HuH-7.5 (cell line): ENCODE measurements around the gene PEX11A.
"Not testable (repeated sequence)": the region's sequence is repeated elsewhere in the genome, so short reads cannot be mapped to it uniquely, and the experiment has no call there.

Experiments used
- DNase-seq: peaks from one replicate; pipeline ENCODE4 v3.0.0; 2011; ENCODE audit warnings: low spot score

The PEX11A gene, protein sequence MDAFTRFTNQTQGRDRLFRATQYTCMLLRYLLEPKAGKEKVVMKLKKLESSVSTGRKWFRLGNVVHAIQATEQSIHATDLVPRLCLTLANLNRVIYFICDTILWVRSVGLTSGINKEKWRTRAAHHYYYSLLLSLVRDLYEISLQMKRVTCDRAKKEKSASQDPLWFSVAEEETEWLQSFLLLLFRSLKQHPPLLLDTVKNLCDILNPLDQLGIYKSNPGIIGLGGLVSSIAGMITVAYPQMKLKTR

DNA sequence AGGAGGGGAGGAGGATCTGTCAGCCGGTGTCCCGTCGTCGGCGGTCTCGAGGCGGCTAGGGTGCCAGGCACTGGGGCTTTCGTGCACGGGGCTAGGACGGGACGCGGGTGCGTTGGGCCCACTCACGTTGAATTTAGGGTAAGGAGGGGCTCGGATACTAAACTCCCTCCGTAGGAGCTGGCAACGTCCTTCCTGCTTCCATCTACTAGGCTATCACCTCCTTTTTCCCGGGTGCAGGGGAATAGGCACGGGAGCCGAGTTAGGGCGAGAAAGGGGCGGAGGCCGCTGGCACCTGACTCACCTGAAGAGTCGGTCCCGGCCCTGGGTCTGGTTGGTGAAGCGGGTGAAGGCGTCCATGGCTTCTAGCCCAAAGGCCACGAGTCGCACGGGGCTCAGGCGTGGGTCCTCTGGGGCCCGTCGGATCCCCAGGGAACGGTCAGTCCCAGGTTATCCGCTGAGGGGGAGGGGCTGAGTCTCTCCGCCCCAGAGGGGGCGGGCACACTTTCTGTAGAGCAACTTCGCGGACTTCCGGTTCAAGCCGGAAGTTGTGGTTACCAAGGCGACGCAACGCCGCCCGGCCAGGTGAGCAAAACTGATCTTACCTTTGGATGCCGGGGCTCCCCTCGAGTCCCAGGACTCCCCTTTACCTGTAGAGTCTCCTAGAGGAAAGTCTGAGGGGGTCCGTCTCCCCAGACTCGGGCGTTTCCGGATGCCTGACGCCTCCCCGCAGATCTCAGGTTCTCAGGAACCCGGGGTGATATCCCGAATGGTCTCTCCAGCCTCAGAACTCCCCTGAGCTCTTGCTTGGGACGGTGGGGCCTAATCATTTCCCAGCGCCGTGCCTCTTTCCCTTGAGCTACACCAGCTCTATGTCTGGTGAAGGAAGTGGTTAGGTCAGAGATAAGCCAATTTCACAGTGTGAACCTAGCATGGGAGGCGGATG is at the start of gene PEX11A, which contains the start of gene WDR93:
PEX11A (minus strand) TSS at position 479 of the 943 bp plus-strand sequence; CDS start at position 357, 122 bp downstream.
WDR93 (plus strand) TSS at position 536 of the 943 bp plus-strand sequence. CDS start 10,936 bp downstream, outside the sequence.
- DNase-seq: peak; percentile 83

DNA sequence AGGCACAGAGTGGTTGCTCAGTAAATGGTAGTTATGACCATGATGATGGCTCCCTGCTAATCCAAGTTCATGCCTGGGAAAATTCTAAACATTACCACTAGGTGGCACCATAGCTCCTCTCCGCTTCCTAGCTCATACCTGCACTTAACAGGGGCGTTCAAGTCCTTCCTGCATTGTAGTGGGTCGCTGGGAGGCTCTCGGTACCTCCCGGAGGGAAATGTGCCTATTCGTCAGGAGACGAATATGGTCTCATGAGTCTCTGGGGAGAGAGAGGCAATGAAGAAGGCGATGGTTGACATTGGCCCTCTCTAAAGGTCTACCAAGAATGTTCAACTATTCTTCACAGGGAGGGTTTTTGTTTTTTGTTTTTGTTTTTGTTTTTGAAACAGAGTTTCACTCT is 49.6 kb upstream of the PEX11A start:
- DNase-seq: peak; percentile 92

DNA sequence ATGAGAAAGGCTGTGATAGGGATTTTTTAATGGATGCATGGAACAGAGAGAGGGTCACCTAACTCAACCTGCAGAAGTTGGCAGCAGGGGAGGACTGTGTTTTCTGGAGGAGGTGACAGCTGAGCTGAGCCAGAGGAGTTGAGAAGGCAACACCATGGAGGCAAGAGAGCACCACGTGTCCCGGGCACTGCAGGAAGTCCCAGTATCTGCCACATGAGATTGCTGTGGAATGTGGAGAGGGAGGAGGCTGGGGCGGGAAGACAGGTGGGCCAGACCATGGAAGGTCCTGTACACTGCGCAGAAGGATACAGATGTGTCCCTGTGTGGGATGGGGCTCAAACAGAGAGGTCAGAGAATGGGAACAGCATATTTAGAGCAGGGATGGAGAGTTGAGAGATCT is 45.2 kb upstream of the PEX11A start:
- DNase-seq: no peak

DNA sequence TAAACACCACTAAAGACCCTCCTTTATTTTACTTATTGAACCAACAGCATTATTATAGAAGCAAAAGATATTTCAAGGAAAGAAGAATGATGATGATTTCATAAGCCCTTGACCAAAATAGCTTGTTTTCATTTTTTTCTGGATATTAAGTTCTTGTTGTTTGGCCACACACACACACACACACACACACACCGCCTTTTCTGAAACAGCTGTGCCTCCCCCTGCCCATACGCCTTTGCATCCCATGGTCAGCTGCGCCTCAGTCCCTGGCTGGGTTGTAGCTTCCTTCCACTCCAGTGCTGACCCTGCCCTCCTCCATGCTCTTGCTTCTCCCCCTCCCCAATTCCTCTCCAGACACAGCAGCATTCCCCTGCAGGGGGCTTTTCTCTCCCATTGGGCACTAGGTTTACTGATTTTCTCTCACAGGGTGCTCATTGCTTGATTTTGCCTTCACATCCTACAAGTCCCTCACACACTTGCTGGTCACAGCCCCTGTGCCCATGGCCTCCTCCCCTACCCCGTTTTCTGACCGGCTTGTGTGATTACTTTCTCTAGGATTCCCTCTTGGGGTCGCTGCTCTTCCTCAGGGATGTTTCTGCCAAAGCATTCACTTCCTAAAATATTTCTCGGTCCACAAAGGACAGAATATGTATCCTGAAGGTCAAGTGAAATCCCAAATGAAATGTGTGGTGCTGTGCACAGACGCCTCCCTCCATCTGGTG is 42.1 kb upstream of the PEX11A start:
- DNase-seq: no peak

DNA sequence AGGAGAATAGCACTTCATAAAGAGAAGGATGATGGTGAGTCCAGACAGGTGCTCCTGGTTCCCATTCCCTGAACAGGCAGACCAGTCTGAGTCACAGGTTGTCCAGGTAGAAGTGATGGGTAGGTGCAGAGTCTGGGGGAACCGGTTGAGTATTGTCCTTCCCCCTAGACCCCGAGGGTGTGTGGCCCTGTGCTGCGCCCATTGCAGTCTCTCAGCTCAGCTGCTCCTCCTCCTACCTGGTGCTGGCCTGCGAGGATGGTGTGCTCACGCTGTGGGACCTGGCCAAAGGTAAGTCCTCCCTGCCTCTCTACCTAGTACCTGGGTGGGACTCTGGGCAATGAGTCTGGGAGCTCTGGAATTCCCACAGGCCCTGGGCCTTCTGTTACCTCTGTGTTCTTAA is 40.7 kb upstream of the PEX11A start:
- DNase-seq: no peak

DNA sequence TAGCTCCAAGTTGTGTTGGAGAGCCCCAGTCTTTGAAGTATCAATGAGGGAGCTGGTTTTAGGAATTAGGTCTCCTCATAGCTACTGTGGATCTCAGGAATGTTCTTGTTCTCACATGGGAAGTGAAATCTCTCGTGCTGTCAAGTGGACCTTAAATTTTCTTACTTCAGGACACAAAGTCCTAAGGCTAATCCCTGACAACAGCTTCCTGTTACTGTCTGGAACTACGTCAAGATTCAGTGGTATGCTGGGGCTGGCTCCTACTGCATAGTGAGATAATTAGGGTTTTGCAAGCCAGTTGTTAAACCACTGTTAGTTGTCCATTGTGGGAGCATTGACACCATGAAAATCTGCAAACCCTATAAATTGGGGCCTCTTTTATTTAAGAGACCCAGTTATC is 37.7 kb upstream of the PEX11A start:
- DNase-seq: no peak

DNA sequence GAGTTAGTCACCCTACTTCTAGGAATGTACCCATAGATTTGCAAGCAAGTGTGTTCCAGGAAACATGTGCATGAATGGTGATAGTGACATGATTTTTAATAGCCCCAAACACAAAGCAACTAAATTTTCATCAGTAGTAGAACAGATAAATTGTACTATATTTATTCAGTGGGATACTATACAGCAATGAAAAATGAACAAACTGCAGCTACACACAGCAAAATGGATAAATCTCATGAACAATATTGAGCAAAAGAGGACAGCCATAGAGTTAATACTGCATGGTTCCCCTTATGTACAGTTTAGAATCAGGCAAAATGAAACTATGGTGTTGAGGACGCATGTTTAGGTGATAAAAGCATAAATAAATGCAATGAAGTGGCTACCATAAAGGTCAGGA is 34.5 kb upstream of the PEX11A start:
- DNase-seq: no peak

DNA sequence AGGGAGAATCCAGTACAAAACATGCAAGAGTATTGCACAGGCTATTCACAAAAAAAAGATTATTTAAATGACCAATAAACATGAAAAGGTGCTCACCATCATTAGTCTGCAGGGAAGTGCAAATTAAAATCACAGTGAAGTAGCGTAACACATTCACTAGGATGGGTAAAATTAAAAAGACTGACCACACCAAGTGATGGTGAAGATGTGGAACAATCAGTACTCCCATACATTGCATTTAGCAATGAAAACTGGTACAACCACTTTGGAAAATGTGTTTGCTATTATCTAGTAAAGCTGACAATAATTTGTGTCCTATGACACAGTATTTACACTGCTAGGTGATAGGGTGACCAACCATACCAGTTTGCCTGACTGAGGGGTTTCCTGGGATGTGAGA is 34.1 kb upstream of the PEX11A start:
- DNase-seq: no peak

DNA sequence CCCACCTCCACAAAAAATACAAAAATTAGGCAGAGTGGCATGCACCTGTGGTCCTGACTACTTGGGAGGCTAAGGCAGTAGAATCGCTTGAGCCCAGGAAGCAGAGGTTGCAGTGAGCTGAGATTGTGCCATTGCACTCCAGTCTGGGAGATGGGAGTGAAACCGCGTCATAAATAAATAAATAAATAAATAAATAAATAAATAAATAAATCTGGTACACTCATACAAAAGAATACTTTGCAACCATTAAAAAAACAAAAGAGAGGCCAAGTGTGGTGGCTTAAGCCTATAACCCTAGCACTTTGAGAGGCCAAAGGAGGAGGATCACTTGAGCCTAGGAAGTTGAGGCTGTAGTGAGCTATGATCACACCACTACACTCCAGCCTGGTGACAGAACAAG is 32.5 kb upstream of the PEX11A start:
- DNase-seq: no peak

DNA sequence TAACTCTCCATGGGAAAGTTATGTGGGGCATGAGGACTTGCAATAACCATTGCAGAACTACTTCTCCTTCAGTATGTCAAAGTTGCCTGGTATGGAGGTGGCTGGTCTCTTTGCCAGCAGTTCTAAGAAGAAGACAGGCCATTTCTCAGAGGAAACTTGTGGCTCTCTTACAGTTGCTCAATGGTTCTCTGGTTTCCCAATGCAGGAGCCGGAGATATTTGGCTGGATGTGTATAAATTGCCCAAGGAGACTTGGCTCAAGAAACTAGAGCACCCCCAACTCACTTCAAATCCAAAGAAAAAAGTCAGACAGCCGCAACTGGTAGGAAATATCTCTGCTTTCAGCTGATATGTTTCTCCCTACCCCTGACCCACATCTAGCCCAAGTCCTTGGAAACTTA is 24.2 kb upstream of the PEX11A start:
- DNase-seq: no peak

DNA sequence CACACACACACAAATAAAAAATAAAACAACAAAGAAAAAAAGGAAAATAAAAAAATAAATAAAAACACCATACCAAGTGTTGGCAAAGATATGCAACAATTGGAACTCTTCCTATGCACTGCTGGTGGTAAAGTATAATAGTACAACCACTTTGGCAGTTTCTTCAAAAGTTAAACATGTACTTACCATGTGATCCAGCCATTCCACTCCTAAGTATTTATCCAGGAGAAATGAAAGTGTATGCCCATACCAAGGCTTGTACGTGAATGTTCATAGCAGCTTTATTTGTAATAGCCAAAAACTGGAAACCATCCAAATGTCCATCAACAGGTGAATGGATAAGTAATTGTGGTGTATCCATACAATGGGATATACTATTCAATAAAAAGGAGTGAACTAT is 17.0 kb upstream of the PEX11A start:
- DNase-seq: no peak

DNA sequence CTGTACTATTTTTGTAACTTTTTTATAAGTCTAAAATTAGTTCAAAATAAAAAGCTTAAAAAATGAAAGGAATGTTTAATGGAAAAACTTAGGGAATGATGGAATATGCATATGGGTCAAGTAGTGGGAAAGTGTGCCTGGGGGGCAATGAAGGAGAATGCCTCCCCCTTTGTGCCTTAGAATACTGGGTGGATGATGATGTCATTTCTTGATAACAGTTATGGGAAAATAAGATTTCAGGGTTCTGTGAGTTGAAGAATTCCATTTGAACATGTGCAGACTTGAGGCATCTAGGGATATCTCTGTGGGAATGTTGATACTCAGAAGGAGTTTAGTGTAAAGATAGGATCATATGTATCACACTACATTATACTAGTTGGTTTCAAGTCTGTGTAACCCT is 13.9 kb upstream of the PEX11A start:
- DNase-seq: no peak

DNA sequence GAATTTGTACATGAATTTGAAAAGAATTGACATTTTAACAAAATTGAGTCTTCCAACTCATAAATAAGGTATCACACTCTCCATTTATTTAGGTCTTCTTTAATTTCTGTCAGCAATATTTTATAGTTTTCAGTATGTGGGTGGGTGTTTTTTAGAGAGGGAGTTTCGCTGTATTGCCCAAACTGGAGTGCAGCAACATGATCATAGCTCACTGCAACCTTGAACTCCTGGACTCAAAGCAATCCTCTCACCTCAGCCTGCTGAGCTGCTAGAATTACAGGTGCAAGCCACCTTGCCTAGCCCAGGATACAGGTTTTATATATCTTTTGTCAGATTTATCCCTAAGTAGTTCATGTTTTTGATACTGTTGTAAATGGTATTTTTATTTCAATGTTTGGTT is 4.6 kb upstream of the PEX11A start:
- no peak for DNase-seq

DNA sequence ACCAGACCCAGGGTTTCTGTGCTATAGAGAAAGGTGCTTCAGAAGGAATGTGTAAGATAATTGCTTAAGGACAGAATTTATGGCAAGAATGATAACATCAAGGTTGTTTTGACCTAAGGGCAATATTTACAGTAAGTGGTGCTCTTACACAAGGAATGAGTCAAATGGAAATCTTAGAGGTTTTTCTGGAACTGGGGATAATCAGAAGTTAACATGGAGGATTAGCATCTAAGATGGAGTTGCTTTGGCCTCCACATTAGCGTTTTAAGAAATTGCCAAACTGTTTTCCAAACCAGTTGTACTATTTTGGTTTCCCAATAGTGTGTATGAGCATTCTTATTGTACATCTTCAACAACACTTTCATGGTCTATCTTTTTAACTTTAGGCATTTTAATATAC is 3.1 kb upstream of the PEX11A start:
- no peak for DNase-seq

DNA sequence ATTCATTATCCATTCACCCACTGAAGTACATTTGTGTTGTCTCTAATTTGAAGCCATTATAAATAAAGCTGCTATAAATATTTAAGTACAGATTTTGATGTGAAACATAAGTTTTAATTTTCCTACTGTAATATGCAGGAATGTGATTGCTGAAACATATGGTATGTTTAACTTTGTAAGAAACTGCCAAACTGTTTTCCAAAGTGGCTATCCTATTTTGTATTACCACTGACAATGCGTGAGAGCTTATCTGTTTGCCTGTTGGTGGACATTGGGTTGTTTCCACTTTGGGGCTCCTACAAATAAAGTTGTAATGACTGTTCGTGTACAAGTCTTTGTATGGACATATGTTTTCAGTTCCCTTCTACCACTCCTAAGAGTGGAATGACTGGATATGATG is 2.5 kb upstream of the PEX11A start:
- no peak for DNase-seq

DNA sequence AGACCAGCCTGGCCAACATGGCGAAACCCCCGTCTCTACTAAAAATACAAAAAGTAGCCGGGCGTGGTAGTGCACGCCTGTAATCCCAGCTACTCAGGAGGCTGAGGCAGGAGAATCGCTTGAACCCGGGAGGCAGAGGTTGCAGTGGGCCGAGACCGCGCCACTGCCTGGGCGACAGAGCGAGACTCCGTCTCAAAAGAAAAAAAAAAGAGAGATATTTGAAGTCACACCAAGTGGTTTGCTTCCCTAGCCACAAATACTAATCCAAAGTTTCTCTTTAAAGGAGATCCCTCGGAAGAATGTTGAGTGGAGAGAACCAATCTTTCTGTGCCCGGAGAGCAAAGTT is 651 bp downstream of the PEX11A start:
- not testable (repeated sequence) for DNase-seq

DNA sequence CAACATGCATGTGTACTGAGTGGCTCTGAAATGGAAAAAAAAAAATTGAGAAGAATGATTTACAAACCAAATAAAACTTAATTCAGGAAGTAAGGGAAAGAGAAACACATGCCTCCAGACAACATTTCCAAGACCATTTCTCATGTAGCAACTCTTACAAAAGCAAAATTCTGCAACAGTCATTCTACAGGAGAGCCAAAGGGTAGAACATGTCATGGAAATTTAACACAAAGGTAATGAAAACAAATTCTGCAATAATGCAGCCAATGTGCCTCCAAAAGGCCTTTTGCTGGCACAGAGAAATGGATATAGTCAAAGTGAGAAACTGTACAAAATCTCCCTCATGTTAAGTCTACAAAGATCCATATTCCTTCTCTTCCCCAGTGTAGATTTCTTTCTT is 4.0 kb downstream of the PEX11A start:
- DNase-seq: no peak

DNA sequence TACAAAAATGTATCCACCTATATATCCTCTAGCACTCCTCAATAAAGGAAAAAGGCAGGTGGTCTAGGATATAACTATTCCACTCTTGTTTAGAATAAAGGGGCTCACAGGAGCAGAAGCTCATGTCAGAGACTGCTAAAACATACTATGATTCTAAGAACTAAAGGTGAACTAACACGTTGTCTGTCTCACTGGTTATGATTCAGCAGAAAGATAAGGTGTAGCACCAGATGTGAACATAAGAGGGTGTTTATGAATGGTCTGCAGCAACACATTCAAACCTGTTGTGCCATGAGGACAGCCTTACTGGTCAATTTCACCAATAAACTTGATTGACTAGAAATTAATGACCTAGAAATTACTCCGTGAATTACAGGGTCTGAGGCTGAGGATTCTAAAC is 4.6 kb downstream of the PEX11A start:
- no peak for DNase-seq

DNA sequence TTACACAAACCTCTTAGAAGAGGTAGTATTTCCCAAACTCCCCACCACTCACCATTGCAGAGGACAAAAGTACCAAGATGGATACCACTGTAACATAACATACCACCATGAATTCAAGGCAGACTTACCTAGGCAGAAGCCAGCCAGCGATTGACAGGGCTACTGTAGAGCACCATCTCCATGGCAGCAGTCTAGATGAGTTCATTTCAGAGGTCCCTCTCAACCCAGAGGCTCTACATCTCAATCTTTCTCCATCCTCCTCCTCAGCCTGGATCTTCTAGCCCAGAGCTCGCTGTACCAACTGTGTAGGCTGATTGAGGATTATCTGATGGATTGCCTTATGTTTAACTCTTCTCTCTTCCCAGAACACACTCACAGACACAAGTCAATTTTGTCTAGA is 9.4 kb downstream of the PEX11A start:
- no peak for DNase-seq

DNA sequence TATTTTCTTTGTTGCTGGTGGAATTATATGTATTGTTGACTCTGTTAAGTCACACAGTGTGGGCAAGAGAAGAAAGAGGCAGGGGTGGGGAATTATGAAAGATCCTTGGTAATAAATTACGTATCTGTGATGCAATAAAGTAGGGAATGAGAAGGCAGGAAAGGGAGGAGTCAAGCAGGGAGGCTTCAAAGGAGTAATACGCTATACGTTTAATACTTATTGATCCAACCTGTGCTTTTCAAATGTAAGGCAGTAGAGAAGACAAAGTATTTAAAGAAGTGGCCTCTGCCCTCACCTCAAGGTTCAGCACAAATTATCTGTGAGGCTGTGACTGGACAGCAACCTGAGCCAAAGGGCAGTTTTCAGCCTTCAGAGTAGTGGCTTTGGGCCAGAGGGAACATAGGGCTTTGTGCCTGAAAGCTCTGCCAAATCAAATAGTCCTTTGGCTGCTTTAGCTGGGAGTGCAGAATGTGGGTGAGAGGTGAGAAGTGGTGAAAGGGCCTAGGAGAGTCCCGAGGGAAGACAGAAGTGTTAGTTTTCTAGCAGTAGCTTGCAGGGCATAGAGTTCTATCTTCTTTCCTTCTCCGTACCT is 10.2 kb downstream of the PEX11A start:
- no peak for DNase-seq

DNA sequence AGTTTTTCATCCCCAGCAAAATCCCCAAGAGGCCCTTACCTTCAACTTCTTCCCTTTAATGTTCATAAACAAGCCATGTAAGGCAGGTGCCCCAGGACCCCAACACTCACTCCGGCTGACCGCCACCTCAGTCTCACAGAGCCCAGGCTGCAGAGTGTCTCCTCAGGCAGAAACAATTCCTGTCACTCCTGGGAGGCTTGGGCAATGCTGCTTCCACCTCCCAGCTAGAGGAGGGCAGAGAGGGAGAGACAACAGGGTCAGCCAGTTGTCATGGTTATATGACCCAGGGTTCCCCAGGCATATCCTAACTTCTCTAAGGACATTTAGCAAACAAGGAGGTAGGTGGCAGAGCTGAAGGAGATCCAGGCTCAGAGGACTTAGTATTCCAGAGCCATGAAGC is 11.3 kb downstream of the PEX11A start, which contains the start of gene PLIN1:
PLIN1 (minus strand) TSS at position 156 of the 400 bp plus-strand sequence. CDS start 1,878 bp downstream, outside the sequence.
- DNase-seq: no peak

DNA sequence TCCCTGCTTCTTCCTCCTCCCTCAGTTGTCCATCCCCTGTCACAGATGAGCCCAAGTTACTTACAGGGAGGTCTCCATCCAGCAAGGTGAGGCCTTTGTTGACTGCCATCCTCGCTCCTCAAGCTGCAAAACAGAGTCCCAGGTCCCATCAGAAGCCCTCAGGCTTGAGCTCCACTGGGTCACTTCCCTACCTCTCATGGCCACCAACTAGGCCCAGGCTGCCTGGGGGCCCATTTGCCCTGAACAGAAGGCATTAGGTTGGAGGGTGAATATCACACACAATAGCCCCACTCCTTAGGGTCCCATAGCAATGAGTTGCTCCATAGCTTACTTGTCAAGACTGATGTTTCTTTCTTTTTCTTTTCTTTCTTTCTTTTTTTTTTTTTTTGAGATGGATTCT is 13.2 kb downstream of the PEX11A start:
- DNase-seq: no peak
